HT-29 (cell line): Measurements from ENCODE around the gene ATP13A1. TPM values are rescaled to one million over a fixed set of nuclear protein-coding genes. Genes with fewer than 3 reads are reported as not detected.

Experiments used
- DNase-seq: peaks from one replicate; pipeline ENCODE4 v3.0.0-alpha.2; 2015; ENCODE audit warnings: low spot score
- total RNA-seq: library from RNA; depleted of rRNA; stranded (reverse); fragments of >200 nt; shearing (Covaris generic); gene quantifications from 2 replicates; pipeline ENCODE4 v1.2.3, GENCODE V29; 2014

Gene ATP13A1
- total RNA-seq, 1 experiment from 2014 or later: 42.0 TPM

GRCh38 chr19:19644054-19644388 is 19.5 kb downstream of the ATP13A1 start:
- DNase-seq: no peak

GRCh38 chr19:19643158-19644053 is 20.1 kb downstream of the ATP13A1 start, which contains the start of gene GMIP:
TSS of gene GMIP (minus strand) at chr19:19643657. CDS start at chr19:19643529, 128 bp downstream.
- peak; percentile 71 for DNase-seq

- DNase-seq: peak; percentile 10
Measured at GRCh38 chr19:19642506-19643157, 20.8 kb downstream of the ATP13A1 start.

GRCh38 chr19:19637523-19638251 is 25.8 kb downstream of the ATP13A1 start:
- no peak for DNase-seq

- DNase-seq: no peak
Measured at GRCh38 chr19:19637186-19637522, 26.3 kb downstream of the ATP13A1 start.

- DNase-seq: no peak
Measured at GRCh38 chr19:19636573-19637185, 26.8 kb downstream of the ATP13A1 start.

- DNase-seq: no peak
Measured at GRCh38 chr19:19635313-19635702, 28.2 kb downstream of the ATP13A1 start.

- DNase-seq: no peak
Measured at GRCh38 chr19:19634516-19635312, 28.8 kb downstream of the ATP13A1 start.

GRCh38 chr19:19633711-19634515 is 29.6 kb downstream of the ATP13A1 start:
- no peak for DNase-seq

- DNase-seq: no peak
Measured at GRCh38 chr19:19632661-19633060, 30.8 kb downstream of the ATP13A1 start.

- no peak for DNase-seq
Measured at GRCh38 chr19:19631346-19631745, 32.1 kb downstream of the ATP13A1 start.

- DNase-seq: no peak
Measured at GRCh38 chr19:19630426-19630825, 33.0 kb downstream of the ATP13A1 start.

GRCh38 chr19:19630062-19630414 is 33.4 kb downstream of the ATP13A1 start:
- no peak for DNase-seq

GRCh38 chr19:19628501-19629134 is 34.9 kb downstream of the ATP13A1 start:
- DNase-seq: peak; percentile 64

GRCh38 chr19:19627621-19628500 is 35.6 kb downstream of the ATP13A1 start, which contains the start of gene LPAR2:
TSS of gene LPAR2 (minus strand) at chr19:19628220. CDS start at chr19:19627275, 945 bp downstream.
- DNase-seq: peak; percentile 43

- DNase-seq: no peak
Measured at GRCh38 chr19:19626516-19627472, 36.7 kb downstream of the ATP13A1 start.

GRCh38 chr19:19624032-19624570 is 39.4 kb downstream of the ATP13A1 start:
- DNase-seq: no peak
